OCI-LY3 (cell line): ENCODE results near the gene LRRC14B.

Experiments used
- H2AFZ ChIP-seq: fragments of 200-600, 300-600 bp; shearing (Covaris generic); 2 replicates; pipeline ENCODE4 v1.6.0; 2014; ENCODE audit warnings: antibody characterized with exemption, low read depth, low read length
- H3K27ac ChIP-seq: fragments of 200-600, 300-600 bp; sonication (generic); 2 replicates; pipeline ENCODE4 v1.5.1; 2014; ENCODE audit warnings: mild to moderate bottlenecking, low read length, moderate library complexity, mixed read lengths
- H3K27me3 ChIP-seq: fragments of 200-600, 300-600 bp; sonication (generic); 2 replicates; pipeline ENCODE4 v1.6.1; 2014; ENCODE audit warnings: low read depth, low read length, mixed read lengths
- H3K36me3 ChIP-seq: fragments of 200-600, 300-600 bp; sonication (generic); replicated peaks from 2 replicates; pipeline ENCODE3; 2014; ENCODE audit warnings: low read depth, low read length, mixed read lengths
- H3K4me1 ChIP-seq: fragments of 300-600, 200-600 bp; sonication (generic); 2 replicates; pipeline ENCODE4 v1.6.1; 2014; ENCODE audit warnings: low read length, mixed read lengths
- H3K4me2 ChIP-seq: fragments of 200-600, 300-600 bp; sonication (generic); 2 replicates; pipeline ENCODE4 v1.6.1; 2014; ENCODE audit warnings: low read length, mixed read lengths
- H3K4me3 ChIP-seq: fragments of 300-600, 200-600 bp; sonication (generic); 2 replicates; pipeline ENCODE4 v1.5.1; 2014; ENCODE audit warnings: antibody characterized with exemption, mild to moderate bottlenecking, low read length, moderate library complexity
- H3K79me2 ChIP-seq: fragments of 300-600, 200-600 bp; shearing (Covaris generic); 2 replicates; pipeline ENCODE4 v1.6.1; 2014; ENCODE audit warnings: mild to moderate bottlenecking, low read length, mixed read lengths
- H3K9ac ChIP-seq: fragments of 300-600, 200-600 bp; shearing (Covaris generic); 2 replicates; pipeline ENCODE4 v1.6.0; 2014; ENCODE audit warnings: mild to moderate bottlenecking, low read length, moderate library complexity
- H3K9me3 ChIP-seq: fragments of 200-600, 300-600 bp; shearing (Covaris generic); 2 replicates; pipeline ENCODE4 v1.6.1; 2014; ENCODE audit warnings: low read length, mixed read lengths; ENCODE audit not compliant: insufficient read depth
- H4K20me1 ChIP-seq: fragments of 200-600, 300-600 bp; sonication (generic); 2 replicates; pipeline ENCODE4 v1.6.1; 2016; ENCODE audit warnings: low read length, mixed read lengths; ENCODE audit not compliant: insufficient read depth
- CTCF ChIP-seq: fragments of 200-600, 300-600 bp; sonication (generic); IDR thresholded peaks from 2 replicates; pipeline ENCODE4 v1.5.1; 2014; ENCODE audit warnings: antibody characterized with exemption, low read length, low read depth
- EZH2phosphoT487 ChIP-seq: fragments of 200-600 bp; shearing (Covaris generic); IDR thresholded peaks from 2 replicates; pipeline ENCODE4 v1.6.1; 2018; ENCODE audit warnings: antibody characterized with exemption, mixed run types, low read depth

The LRRC14B gene

GRCh38 chr5:184471-184870 is 6.8 kb upstream of the LRRC14B start:
- no peaks in the 10 kb centered on the region for H3K9me3 ChIP-seq
- H3K27me3 ChIP-seq: no peaks in the 10 kb centered on the region
- no peak overlapping the region for H3K4me3 ChIP-seq
- no peak overlapping the region for H3K27ac ChIP-seq
- H3K4me1 ChIP-seq: no peaks in the 10 kb centered on the region
- TF ChIP-seq EZH2phosphoT487: no peak
- TF ChIP-seq CTCF: no peak
- no peak overlapping the region for H2AFZ ChIP-seq
- H4K20me1 ChIP-seq: no peaks in the 10 kb centered on the region
- no peaks in the 10 kb centered on the region for H3K79me2 ChIP-seq
- H3K9ac ChIP-seq: no peak overlapping the region
- no peaks in the 10 kb centered on the region for H3K36me3 ChIP-seq
- H3K4me2 ChIP-seq: no peak overlapping the region

GRCh38 chr5:185095-186070 is 5.9 kb upstream of the LRRC14B start:
- TF ChIP-seq EZH2phosphoT487: no peak
- TF ChIP-seq CTCF: no peak
- Histone ChIP-seq H3K4me3 (no peak overlapping the region), H3K27ac (no peak overlapping the region), H3K9ac (no peak overlapping the region), H3K9me3 (no peaks in the 10 kb centered on the region), H4K20me1 (no peaks in the 10 kb centered on the region), H3K79me2 (no peaks in the 10 kb centered on the region), H3K4me1 (no peaks in the 10 kb centered on the region), H3K4me2 (no peak overlapping the region), H2AFZ (no peak overlapping the region), H3K36me3 (no peaks in the 10 kb centered on the region), H3K27me3 (no peaks in the 10 kb centered on the region)

GRCh38 chr5:186091-187041 is 4.9 kb upstream of the LRRC14B start:
- Histone ChIP-seq H3K27me3 (no peaks in the 10 kb centered on the region), H3K9me3 (no peaks in the 10 kb centered on the region), H3K4me3 (no peak overlapping the region), H2AFZ (no peak overlapping the region), H3K4me2 (no peak overlapping the region), H3K27ac (no peak overlapping the region), H3K9ac (no peak overlapping the region), H3K4me1 (no peaks in the 10 kb centered on the region), H3K36me3 (no peaks in the 10 kb centered on the region), H3K79me2 (no peaks in the 10 kb centered on the region), H4K20me1 (no peaks in the 10 kb centered on the region)
- TF ChIP-seq CTCF (no peak), EZH2phosphoT487 (no peak)

GRCh38 chr5:187042-187431 is 4.3 kb upstream of the LRRC14B start:
- no peak overlapping the region for H3K4me2 ChIP-seq
- TF ChIP-seq EZH2phosphoT487: no peak
- TF ChIP-seq CTCF: no peak
- H3K36me3 ChIP-seq: no peaks in the 10 kb centered on the region
- no peak overlapping the region for H3K4me3 ChIP-seq
- H4K20me1 ChIP-seq: no peaks in the 10 kb centered on the region
- no peak overlapping the region for H2AFZ ChIP-seq
- H3K27ac ChIP-seq: no peak overlapping the region
- no peaks in the 10 kb centered on the region for H3K9me3 ChIP-seq
- no peaks in the 10 kb centered on the region for H3K27me3 ChIP-seq
- no peak overlapping the region for H3K9ac ChIP-seq
- H3K79me2 ChIP-seq: no peaks in the 10 kb centered on the region
- H3K4me1 ChIP-seq: no peaks in the 10 kb centered on the region
